GM23338 (cell line): Measurements from ENCODE around the gene RAB13. TPM values are rescaled to one million over a fixed set of nuclear protein-coding genes. Genes with fewer than 3 reads are reported as not detected.

Experiments used
- ATAC-seq: fragments of 200-7000 bp; cut with Tn5 transposase; 3 replicates; pipeline ENCODE4 v1.9.1; 2020
- DNase-seq: peaks from one replicate; pipeline ENCODE4 v3.0.0-alpha.2; 2015; ENCODE audit warnings: low spot score
- H2AFZ ChIP-seq: fragments of 200-600 bp; sonication (generic); 2 replicates; pipeline ENCODE4 v1.8.0; 2016; ENCODE audit warnings: antibody characterized with exemption, mild to moderate bottlenecking, moderate library complexity
- H3F3A ChIP-seq: fragments of 200-600 bp; sonication (generic); replicated peaks from 2 replicates; pipeline ENCODE4 v1.8.0; 2017; ENCODE audit warnings: antibody characterized with exemption, mixed run types, low read depth
- H3K27ac ChIP-seq: fragments of 200-600 bp; sonication (generic); 2 replicates; pipeline ENCODE4 v1.6.1; 2016; ENCODE audit warnings: low read depth
- H3K27me3 ChIP-seq: fragments of 200-600 bp; sonication (generic); 2 replicates; pipeline ENCODE4 v1.8.0; 2016; ENCODE audit warnings: mild to moderate bottlenecking, mixed run types, moderate library complexity; ENCODE audit not compliant: insufficient read depth
- H3K36me3 ChIP-seq: fragments of 200-600 bp; sonication (generic); 2 replicates; pipeline ENCODE4 v1.8.0; 2016; ENCODE audit warnings: mild to moderate bottlenecking; ENCODE audit not compliant: insufficient read depth
- H3K4me1 ChIP-seq: fragments of 200-600 bp; sonication (generic); 2 replicates; pipeline ENCODE4 v1.8.0; 2016; ENCODE audit warnings: mild to moderate bottlenecking, moderate library complexity; ENCODE audit not compliant: insufficient read depth
- H3K4me2 ChIP-seq: fragments of 200-600 bp; sonication (generic); 2 replicates; pipeline ENCODE4 v1.7.1; 2017; ENCODE audit warnings: mixed run types
- H3K4me3 ChIP-seq: fragments of 200-600 bp; sonication (generic); 2 replicates; pipeline ENCODE4 v1.6.1; 2016; ENCODE audit warnings: mixed run types
- H3K79me2 ChIP-seq: fragments of 200-600 bp; sonication (generic); replicated peaks from 2 replicates; pipeline ENCODE4 v1.8.0; 2017; ENCODE audit warnings: mild to moderate bottlenecking; ENCODE audit not compliant: insufficient read depth
- H3K9me2 ChIP-seq: fragments of 200-600 bp; sonication (generic); 2 replicates; pipeline ENCODE4 v1.8.0; 2017; ENCODE audit not compliant: insufficient read depth
- H4K20me1 ChIP-seq: fragments of 200-600 bp; sonication (generic); replicated peaks from 2 replicates; pipeline ENCODE4 v1.8.0; 2017; ENCODE audit warnings: mild to moderate bottlenecking; ENCODE audit not compliant: insufficient read depth
- H3K27ac Mint-ChIP-seq: 2 replicates; pipeline ENCODE4 v1.8.0; 2020; ENCODE audit warnings: inconsistent platforms, mild to moderate bottlenecking, moderate library complexity, mixed read lengths
- H3K27me3 Mint-ChIP-seq: 3 replicates; pipeline ENCODE4 v1.8.0; 2022; ENCODE audit warnings: low read depth, mild to moderate bottlenecking, moderate library complexity, mixed read lengths, inconsistent platforms; ENCODE audit not compliant: insufficient read depth, poor library complexity
- H3K36me3 Mint-ChIP-seq: 3 replicates; pipeline ENCODE4 v1.8.0; 2021; ENCODE audit warnings: low read depth, mild to moderate bottlenecking, inconsistent platforms, moderate library complexity, mixed read lengths
- H3K4me1 Mint-ChIP-seq: 3 replicates; pipeline ENCODE4 v1.8.0; 2020; ENCODE audit warnings: mild to moderate bottlenecking, inconsistent platforms, mixed read lengths
- H3K4me3 Mint-ChIP-seq: 3 replicates; pipeline ENCODE4 v1.8.0; 2021; ENCODE audit warnings: moderate library complexity, mild to moderate bottlenecking, inconsistent platforms, mixed read lengths
- H3K9me3 Mint-ChIP-seq: 3 replicates; pipeline ENCODE4 v1.8.0; 2020; ENCODE audit warnings: moderate library complexity, mild to moderate bottlenecking, inconsistent platforms, mixed read lengths
- CREB1 ChIP-seq: fragments of 250-450 bp; sonication (Bioruptor Pico); IDR thresholded peaks from 2 replicates; pipeline ENCODE4 v1.5.0; 2020; ENCODE audit warnings: low read depth, mild to moderate bottlenecking, moderate library complexity
- CTCF ChIP-seq, 2 experiments: fragments of 200-600 bp in 1 of 2; sonication (generic) in 1 of 2; conservative IDR thresholded peaks; 2 replicates each; pipeline versions ENCODE4 v1.5.1 to v1.6.1; 2016 to 2017; ENCODE audit warnings: antibody characterized with exemption in 2 of 2, low read depth in 2 of 2, mild to moderate bottlenecking in 2 of 2, moderate library complexity in 1 of 2
- ETS1 ChIP-seq: IDR thresholded peaks from 2 replicates; pipeline ENCODE4 v1.6.1; 2016; ENCODE audit warnings: antibody characterized with exemption
- EZH2 ChIP-seq: fragments of 200-600 bp; sonication (generic); IDR thresholded peaks from one replicate; pipeline ENCODE4 v1.8.0; 2017; ENCODE audit warnings: antibody characterized with exemption, mild to moderate bottlenecking, low read depth; ENCODE audit not compliant: unreplicated experiment
- EZH2phosphoT487 ChIP-seq: fragments of 200-600 bp; sonication (generic); IDR thresholded peaks from one replicate; pipeline ENCODE4 v1.8.1; 2018; ENCODE audit warnings: antibody characterized with exemption; ENCODE audit not compliant: unreplicated experiment
- JUNB ChIP-seq: IDR thresholded peaks from one replicate; pipeline ENCODE4 v1.6.1; 2016; ENCODE audit warnings: antibody characterized with exemption; ENCODE audit not compliant: unreplicated experiment
- NANOG ChIP-seq: IDR thresholded peaks from 2 replicates; pipeline ENCODE4 v1.6.1; 2016; ENCODE audit warnings: antibody characterized with exemption, borderline replicate concordance
- POLR2AphosphoS5 ChIP-seq: IDR thresholded peaks from 2 replicates; pipeline ENCODE4 v1.6.1; 2016; ENCODE audit warnings: antibody characterized with exemption, low read depth
- REST ChIP-seq: IDR thresholded peaks from one replicate; pipeline ENCODE4 v1.6.1; 2018; ENCODE audit warnings: antibody characterized with exemption; ENCODE audit not compliant: unreplicated experiment
- STAT1 ChIP-seq: IDR thresholded peaks from one replicate; pipeline ENCODE4 v1.6.1; 2016; ENCODE audit warnings: antibody characterized with exemption; ENCODE audit not compliant: unreplicated experiment
- ZNF114 ChIP-seq: fragments of 250-450 bp; sonication (Bioruptor Pico); IDR thresholded peaks from 2 replicates; pipeline ENCODE4 v1.5.0; 2020; ENCODE audit warnings: mild to moderate bottlenecking, moderate library complexity
- ZNF331 ChIP-seq: fragments of 250-450 bp; sonication (Bioruptor Pico); IDR thresholded peaks from 2 replicates; pipeline ENCODE4 v1.5.0; 2020; ENCODE audit warnings: low read depth, mild to moderate bottlenecking, moderate library complexity
- ZNF462 ChIP-seq: fragments of 250-450 bp; sonication (Bioruptor Pico); IDR thresholded peaks from 2 replicates; pipeline ENCODE4 v1.5.0; 2020; ENCODE audit warnings: mild to moderate bottlenecking, moderate library complexity
- polyA plus RNA-seq: library from polyadenylated mRNA; unstranded; fragments of >200 nt; fragmentation: Nextera tagmentation; extraction: Ambion mirVana; gene quantifications from 2 replicates; pipeline ENCODE4 v1.2.1, GENCODE V29; 2016
- total RNA-seq: library from RNA; depleted of rRNA; stranded (reverse); fragments of >200 nt; shearing (Covaris generic); gene quantifications from 2 replicates; pipeline ENCODE4 v1.2.3, GENCODE V29; 2014

Gene RAB13
- total and polyA plus RNA-seq, 2 experiments from 2014 or later, result 38.6 to 171 TPM

GRCh38 chr1:153968972-153969371, 17.2 kb downstream of the RAB13 start:
- peaks cover 28% of the 10 kb centered on the region for H3K4me1 ChIP-seq
- H2AFZ ChIP-seq, result no peak overlapping the region
- peaks cover 26% of the 10 kb centered on the region for H3K79me2 ChIP-seq
- Mint-ChIP-seq H3K9me3 (peaks cover 4% of the 10 kb centered on the region; the same call in 1 of the 3 replicates), H3K4me3 (peak overlapping the region; percentile 81), H3K36me3 (peaks cover 45% of the 10 kb centered on the region), H3K4me1 (peaks cover 21% of the 10 kb centered on the region), H3K27me3 (peaks cover 18% of the 10 kb centered on the region), H3K27ac (no peak overlapping the region)
- no peaks in the 10 kb centered on the region for H3K9me2 ChIP-seq
- peaks cover under 1% of the 10 kb centered on the region; the same call in 1 of the 2 replicates for H3K36me3 ChIP-seq
- peak overlapping the region; percentile 76 for H3K4me2 ChIP-seq
- DNase-seq (no peak), ATAC-seq (no peak)
- no peaks in the 10 kb centered on the region; the same call in 1 of the 2 replicates for H4K20me1 ChIP-seq
- H3F3A ChIP-seq, result peaks cover 28% of the 10 kb centered on the region; the same call in 1 of the 2 replicates
- no peak overlapping the region for H3K27ac ChIP-seq
- no peaks in the 10 kb centered on the region for H3K27me3 ChIP-seq
- H3K4me3 ChIP-seq, result peak overlapping the region; percentile 62; the same call in 1 of the 2 replicates
- no peak for TF ChIP-seq CTCF (conservative IDR thresholded peaks at IDR 0.05; ENCODE audit: low read depth in 2 of 2)
- TF ChIP-seq REST, result no peak
- no peak for TF ChIP-seq STAT1
- TF ChIP-seq EZH2phosphoT487, result no peak
- no peak for TF ChIP-seq ZNF114 (CRISPR knock-in tag)
- TF ChIP-seq CREB1 (CRISPR knock-in tag), result no peak
- no peak for TF ChIP-seq JUNB
- TF ChIP-seq NANOG, result no peak
- TF ChIP-seq ETS1, result no peak
- TF ChIP-seq ZNF462 (CRISPR knock-in tag), result no peak
- TF ChIP-seq POLR2AphosphoS5, result no peak
- TF ChIP-seq EZH2, result no peak
- TF ChIP-seq ZNF331 (CRISPR knock-in tag), result no peak
